Activated CD8-positive, alpha-beta memory T cell treated with anti-CD3 and anti-CD28 coated beads, Interleukin-2, amount 10 ng/mL, durations not matched to agents 7 days and 5 days (primary cell): ENCODE measurements around the gene FARP1. TPM values are rescaled to one million over a fixed set of nuclear protein-coding genes. Genes with fewer than 3 reads are reported as not detected.
"Not testable (repeated sequence)": the region's sequence is repeated elsewhere in the genome, so short reads cannot be mapped to it uniquely, and the experiment has no call there.

ENCODE experiments used
- ATAC-seq: fragments of 150-1000 bp; cut with Tn5 transposase; one replicate; pipeline ENCODE4 v1.10.0; 2021; ENCODE audit warnings: moderate library complexity
- CTCF ChIA-PET: fragments of 350-600 bp; sonication (Branson Sonifier 250); formaldehyde crosslinking; loops from one replicate; lab custom pipeline; 2021; ENCODE audit warnings: antibody characterized with exemption; lab: Charles Lee
- DNase-seq: peaks from one replicate; pipeline ENCODE4 v3.0.0-alpha.2; 2020
- H3K27ac Mint-ChIP-seq: one replicate; pipeline ENCODE4 v1.8.0; 2021; ENCODE audit warnings: mild to moderate bottlenecking, mixed read lengths
- H3K27me3 Mint-ChIP-seq: one replicate; pipeline ENCODE4 v1.8.0; 2021; ENCODE audit warnings: mixed read lengths
- H3K36me3 Mint-ChIP-seq: one replicate; pipeline ENCODE4 v1.8.0; 2021; ENCODE audit warnings: mild to moderate bottlenecking, mixed read lengths
- H3K4me1 Mint-ChIP-seq: one replicate; pipeline ENCODE4 v1.8.0; 2021; ENCODE audit warnings: mixed read lengths
- H3K4me3 Mint-ChIP-seq: one replicate; pipeline ENCODE4 v1.8.0; 2021; ENCODE audit warnings: mild to moderate bottlenecking, moderate library complexity, mixed read lengths
- H3K9me3 Mint-ChIP-seq: one replicate; pipeline ENCODE4 v1.8.0; 2022; ENCODE audit warnings: low read depth, mixed read lengths
- total RNA-seq, 2 experiments: library from RNA; stranded (reverse); gene quantifications; one replicate each; pipeline ENCODE4 v1.2.3, GENCODE V29; 2021

The FARP1 gene
- total RNA-seq, 2 experiments from 2014 or later: 0.44 to 0.87 TPM

DNA sequence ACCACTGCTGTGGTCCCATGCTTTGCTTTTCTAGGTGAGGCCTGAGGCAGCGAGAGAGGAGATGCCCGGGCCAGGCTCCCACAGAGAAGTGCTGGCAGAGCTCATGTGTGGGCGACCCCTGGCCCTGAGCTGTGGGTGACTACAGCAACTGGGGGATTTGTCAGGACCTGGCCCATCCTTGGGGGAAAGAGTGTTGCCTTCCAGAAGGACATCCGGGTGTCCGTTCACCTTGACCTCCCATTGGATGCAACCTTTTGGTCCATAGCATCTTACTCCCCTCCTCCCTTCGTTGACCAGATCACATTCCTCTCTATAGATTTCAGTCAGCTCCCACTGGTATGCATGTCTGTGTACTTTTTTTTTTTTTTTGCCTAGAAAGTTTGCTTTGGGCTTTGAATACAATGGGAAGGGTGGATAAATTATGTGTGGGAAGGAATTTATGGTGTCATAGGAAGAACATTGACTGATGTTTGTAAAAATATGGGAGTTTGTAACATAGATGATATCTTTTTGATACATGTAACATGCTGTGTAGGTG is 118.3 kb downstream of the FARP1 start:
- Mint-ChIP-seq H3K36me3 (no peaks in the 10 kb centered on the region), H3K27ac (no peak overlapping the region), H3K4me1 (no peaks in the 10 kb centered on the region), H3K9me3 (no peaks in the 10 kb centered on the region), H3K4me3 (no peak overlapping the region), H3K27me3 (peaks cover 2% of the 10 kb centered on the region)
- CTCF ChIA-PET: no interaction called here
- DNase-seq (no peak), ATAC-seq (no peak)

DNA sequence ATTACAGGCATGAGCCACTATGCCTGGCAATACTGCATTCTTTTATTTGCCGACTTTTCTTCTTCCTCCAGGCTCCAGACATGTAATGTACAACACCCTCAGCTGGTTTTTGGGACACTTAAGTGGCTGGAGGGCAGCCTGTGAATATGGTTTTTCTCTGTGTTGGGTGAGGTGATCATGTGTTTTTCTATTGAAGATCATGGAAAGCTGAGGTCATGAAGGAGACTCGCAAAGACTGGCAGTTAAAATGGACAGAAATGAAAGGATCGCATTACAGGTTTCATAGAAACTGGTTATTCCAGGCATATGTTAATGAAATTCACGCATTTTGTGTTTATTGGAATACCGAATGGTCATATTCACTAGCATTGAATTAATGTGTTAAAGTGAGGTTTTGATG is 119.4 kb downstream of the FARP1 start:
- no peak for ATAC-seq
- Mint-ChIP-seq H3K9me3 (no peaks in the 10 kb centered on the region), H3K27me3 (peaks cover 2% of the 10 kb centered on the region), H3K4me3 (no peak overlapping the region), H3K4me1 (no peaks in the 10 kb centered on the region), H3K36me3 (no peaks in the 10 kb centered on the region), H3K27ac (no peak overlapping the region)
- no peak for DNase-seq
- CTCF ChIA-PET: no interaction called here

DNA sequence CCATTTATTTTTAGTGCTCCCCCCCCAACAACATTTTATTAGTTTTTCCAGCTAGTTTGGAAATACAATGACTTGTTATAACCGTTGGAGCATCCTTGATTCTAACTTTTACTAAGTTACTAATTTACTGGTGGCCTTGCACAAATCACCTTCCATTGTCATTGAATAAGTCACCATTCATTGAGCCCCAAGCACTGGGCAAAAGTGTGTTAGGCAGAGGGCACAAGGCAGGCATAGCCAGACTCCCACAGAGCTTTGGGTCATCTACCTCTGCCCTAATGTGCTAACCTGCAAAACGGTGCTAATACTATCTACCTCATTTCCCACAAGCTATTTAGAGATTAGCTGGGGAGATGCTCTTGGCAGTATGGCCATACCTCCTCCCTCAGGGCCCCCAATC is 120.9 kb downstream of the FARP1 start:
- CTCF ChIA-PET: no interaction called here
- Mint-ChIP-seq H3K27me3 (peaks cover 2% of the 10 kb centered on the region), H3K9me3 (no peaks in the 10 kb centered on the region), H3K4me1 (no peaks in the 10 kb centered on the region), H3K36me3 (no peaks in the 10 kb centered on the region), H3K27ac (no peak overlapping the region), H3K4me3 (no peak overlapping the region)
- DNase-seq (no peak), ATAC-seq (no peak)

DNA sequence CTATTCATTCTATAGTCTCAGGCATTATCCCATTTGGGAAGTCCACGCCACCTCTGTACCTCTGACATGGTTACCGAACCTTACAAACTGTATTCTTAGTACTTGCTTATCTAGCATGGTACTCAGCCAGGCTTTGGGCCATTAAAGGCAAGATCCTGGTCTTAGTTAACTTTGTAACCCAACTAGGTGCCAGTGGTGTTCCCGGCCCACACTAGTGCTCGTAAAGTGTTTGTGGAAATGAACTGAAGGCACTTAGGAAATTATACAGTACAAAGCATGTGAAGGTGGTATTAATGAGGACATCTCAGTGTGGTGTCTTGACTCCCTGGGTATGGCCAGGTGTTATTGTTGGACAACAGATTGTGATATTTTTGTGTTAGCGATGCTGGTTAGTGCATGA is 122.0 kb downstream of the FARP1 start:
- Mint-ChIP-seq H3K27me3 (peaks cover 2% of the 10 kb centered on the region), H3K36me3 (no peaks in the 10 kb centered on the region), H3K27ac (no peak overlapping the region), H3K4me3 (no peak overlapping the region), H3K9me3 (no peaks in the 10 kb centered on the region), H3K4me1 (no peaks in the 10 kb centered on the region)
- CTCF ChIA-PET: no interaction called here
- DNase-seq: no peak
- ATAC-seq: no peak

DNA sequence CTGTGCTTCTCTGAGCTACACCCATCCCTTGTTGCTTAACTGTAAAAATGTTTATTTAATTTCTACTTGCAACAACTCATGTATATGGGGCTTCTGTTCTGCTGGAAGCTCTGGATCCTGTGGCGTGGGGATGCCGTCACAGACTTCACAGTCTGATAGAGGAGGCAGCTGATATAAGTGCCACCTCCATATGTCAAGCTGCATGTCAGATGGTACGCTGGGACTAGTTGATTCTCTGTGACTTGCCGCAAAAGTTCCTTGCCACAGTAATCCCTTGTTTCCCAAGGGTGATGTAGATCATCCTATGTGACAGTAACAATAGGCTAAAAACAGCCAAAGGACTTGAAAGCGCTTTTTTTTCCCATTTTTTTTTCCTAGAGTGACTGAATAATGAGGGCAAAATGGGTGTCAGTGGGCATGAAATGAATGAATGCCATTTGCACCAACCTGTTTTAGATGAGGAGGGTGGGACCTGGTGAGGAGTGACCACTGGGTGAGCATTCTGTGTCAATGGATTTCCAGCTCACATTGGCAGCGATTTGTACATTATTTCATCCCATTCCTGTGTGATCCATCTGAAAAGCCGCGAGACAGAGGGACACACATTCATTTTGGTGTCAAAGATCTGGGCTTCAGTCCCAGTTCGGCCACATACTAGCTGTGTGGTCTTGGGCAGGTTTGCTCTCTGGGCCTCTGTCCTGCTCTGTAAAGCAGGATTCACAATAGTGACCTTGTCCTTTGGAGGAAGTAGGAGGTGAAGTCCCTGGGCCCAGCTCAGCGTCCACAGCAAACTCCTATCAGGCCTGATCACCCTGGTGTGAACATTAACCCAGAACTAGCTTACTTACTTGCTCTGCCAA is 123.0 kb downstream of the FARP1 start:
- no peaks in the 10 kb centered on the region for H3K9me3 Mint-ChIP-seq

DNA sequence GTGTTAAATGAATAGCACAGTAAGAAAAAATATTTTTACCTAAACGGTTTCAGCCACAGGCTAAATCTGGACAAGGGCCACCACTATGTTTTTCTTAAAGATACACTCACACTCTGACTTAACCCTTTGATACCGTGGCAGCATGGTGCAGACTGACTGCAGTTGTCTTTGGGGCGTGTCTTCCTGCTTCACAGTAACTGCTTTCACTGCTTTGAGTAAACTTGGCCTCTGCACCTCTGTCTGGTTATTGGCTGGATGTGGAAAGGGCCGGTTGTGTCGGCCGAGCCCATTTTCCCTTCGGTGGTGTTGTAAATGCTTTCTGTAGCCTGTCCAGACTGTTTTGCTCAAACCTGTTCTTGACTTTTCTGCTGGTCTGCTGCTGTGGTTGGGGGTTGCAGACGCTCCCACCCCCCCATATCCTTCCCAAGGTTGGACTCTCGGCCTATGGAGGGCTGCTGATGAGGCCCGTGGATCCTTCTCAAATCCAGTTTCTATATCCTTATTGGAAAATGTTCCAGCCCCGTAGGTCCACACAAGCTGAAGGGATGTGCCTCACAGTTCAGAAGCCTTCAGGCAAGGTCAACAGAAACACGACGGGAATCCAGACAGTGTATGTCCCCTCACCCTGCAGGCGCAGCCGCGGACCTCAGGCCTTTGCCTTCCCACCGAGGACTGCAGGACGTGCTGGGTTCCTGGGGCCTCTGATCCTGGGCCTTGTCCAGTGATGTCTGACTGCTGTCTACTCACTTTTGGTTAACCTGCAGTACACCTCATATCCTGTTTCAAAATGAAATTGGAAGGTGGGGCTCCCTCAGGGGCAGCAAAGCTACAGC is 124.4 kb downstream of the FARP1 start:
- CTCF ChIA-PET: no interaction called here
- Mint-ChIP-seq H3K4me1 (no peaks in the 10 kb centered on the region), H3K36me3 (no peaks in the 10 kb centered on the region), H3K27ac (no peak overlapping the region), H3K27me3 (peaks cover 5% of the 10 kb centered on the region), H3K4me3 (no peak overlapping the region), H3K9me3 (no peaks in the 10 kb centered on the region)
- DNase-seq (no peak), ATAC-seq (no peak)

More for the DNA sequence above, 123.0 kb downstream of the FARP1 start:
- Mint-ChIP-seq H3K27me3 (peaks cover 2% of the 10 kb centered on the region), H3K4me1 (no peaks in the 10 kb centered on the region), H3K27ac (no peak overlapping the region), H3K4me3 (no peak overlapping the region), H3K36me3 (no peaks in the 10 kb centered on the region)
- ATAC-seq (no peak), DNase-seq (no peak)
- CTCF ChIA-PET: no interaction called here

DNA sequence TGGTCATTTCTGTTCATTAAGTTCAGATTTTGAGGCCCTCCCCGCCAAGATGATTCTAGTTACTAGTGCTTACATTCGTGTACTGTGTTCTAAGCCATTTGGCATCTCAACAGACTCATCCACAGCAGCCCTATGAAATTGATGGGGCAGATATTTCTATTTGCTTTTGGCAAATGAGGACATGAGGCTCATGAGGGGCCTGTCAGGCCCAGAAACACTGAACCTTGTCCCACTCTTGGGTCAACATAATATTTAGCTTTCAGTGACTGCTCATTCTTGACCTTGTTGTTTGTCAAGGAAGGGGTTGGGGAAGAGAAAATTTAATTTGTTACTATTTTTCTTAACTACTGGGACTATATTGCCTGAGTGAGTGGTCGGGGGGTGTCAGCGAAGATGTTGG is 126.5 kb downstream of the FARP1 start:
- H3K9me3 Mint-ChIP-seq: no peaks in the 10 kb centered on the region
- CTCF ChIA-PET: no interaction called here
- no peak for ATAC-seq
- no peak for DNase-seq
- no peak overlapping the region for H3K27ac Mint-ChIP-seq
- H3K4me1 Mint-ChIP-seq: no peaks in the 10 kb centered on the region
- peaks cover 3% of the 10 kb centered on the region for H3K27me3 Mint-ChIP-seq
- no peak overlapping the region for H3K4me3 Mint-ChIP-seq
- no peaks in the 10 kb centered on the region for H3K36me3 Mint-ChIP-seq

DNA sequence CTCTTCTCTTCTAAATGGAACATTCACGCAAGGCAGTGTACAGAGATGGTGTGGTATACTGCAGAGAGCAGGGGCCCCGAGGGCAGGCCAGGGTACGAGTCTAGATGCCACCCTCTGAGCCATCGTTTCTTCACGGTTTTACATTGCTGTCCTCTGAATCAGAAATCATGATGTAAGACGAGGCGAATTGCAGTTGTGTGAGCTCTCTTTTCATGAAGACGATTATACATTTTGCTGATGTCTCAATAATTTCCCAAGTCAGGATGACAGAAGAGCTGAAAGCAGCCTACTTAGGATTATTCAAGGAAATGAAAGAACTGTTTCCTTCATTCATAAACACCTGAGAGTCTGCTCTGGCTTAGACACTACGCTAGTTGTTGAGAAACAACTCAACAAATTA is 127.9 kb downstream of the FARP1 start:
- ATAC-seq (no peak), DNase-seq (no peak)
- H3K9me3 Mint-ChIP-seq: no peaks in the 10 kb centered on the region
- H3K36me3 Mint-ChIP-seq: no peaks in the 10 kb centered on the region
- no peaks in the 10 kb centered on the region for H3K4me1 Mint-ChIP-seq
- H3K4me3 Mint-ChIP-seq: no peak overlapping the region
- H3K27ac Mint-ChIP-seq: no peak overlapping the region
- peaks cover 5% of the 10 kb centered on the region for H3K27me3 Mint-ChIP-seq
- CTCF ChIA-PET: no interaction called here

DNA sequence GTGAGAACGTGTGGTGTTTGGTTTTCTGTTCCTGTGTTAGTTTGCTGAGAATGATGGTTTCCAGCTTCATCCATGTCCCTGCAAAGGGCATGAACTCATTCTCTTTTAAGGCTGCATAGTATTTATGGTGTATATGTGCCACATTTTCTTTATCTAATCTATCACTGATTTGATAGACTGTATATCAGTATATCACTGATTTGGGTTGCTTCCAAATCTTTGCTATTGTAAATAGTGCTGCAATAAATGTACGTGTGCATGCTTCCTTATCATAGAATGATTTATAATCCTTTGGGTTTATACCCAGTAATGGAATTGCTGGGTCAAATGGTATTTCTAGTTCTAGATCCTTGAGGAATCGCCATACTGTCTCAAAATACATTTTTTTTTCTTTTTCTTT is 128.8 kb downstream of the FARP1 start:
- CTCF ChIA-PET, ATAC-seq, DNase-seq, H3K27ac Mint-ChIP-seq, H3K4me3 Mint-ChIP-seq, H3K9me3 Mint-ChIP-seq, H3K27me3 Mint-ChIP-seq, H3K36me3 Mint-ChIP-seq, H3K4me1 Mint-ChIP-seq: not testable (repeated sequence)

DNA sequence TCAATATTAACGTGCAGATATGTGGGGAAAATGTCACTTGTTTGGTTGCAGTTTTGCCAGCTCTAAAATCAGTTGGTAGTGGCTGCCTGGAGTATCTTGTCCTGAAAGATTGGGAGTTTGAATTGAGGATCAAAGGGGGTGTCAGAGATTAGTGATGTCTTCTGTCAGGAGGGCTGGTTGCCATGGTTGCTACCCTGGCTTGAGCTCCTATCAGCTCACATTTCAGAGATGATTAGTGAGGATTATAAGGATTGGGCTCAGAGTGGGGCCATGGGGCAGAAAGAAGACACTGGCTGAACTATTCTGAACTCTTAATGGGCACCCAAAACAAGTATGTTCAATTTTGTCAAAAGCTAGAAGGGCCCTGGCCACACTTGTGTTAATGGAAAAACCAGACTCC is 129.7 kb downstream of the FARP1 start:
- CTCF ChIA-PET: interaction anchor here (1.0 kb wide), 1 partner anchor 9 kb away, joined by 3 read pairs; no protein-coding TSS in a partner anchor
- ATAC-seq (no peak), DNase-seq (no peak)
- Mint-ChIP-seq H3K27me3 (peaks cover 5% of the 10 kb centered on the region), H3K36me3 (no peaks in the 10 kb centered on the region), H3K9me3 (no peaks in the 10 kb centered on the region), H3K4me3 (no peak overlapping the region), H3K27ac (no peak overlapping the region), H3K4me1 (no peaks in the 10 kb centered on the region)

DNA sequence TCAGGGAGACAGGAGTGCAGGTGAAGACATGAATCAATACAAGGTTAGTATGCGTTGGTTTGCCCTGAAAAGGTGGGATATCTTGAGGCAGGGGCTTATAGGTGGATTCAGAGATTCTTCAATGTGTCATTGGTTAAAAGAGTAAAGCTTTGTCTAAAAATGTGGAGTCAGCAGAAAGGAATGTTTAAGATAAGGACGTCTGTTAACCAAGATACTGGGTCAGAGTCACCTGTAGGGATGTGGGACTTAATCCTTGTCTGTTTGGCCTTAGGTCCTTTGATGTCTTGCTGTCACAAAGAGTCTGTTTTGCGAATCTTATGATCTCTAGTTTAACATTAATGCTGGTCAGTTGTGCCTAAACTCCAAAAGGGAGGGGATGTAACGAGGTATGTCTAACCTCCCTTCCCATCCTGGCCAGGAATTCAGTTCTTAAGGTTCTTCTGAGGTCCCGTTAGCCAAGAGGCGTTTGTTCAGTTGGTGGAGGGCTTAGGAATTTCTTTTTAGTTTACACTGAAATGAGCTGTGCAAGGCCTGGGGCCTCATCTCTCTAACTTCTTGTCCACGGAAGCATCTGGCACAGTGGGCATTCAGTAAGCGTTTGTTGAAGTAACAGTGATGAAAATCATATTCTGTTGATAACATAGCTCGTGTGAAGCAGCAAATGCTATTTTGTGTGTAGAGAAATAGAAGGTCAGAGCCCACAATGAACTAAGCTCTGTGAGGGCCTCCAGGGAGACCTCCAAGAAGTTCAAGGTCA is 130.4 kb downstream of the FARP1 start:
- Mint-ChIP-seq H3K4me1 (no peaks in the 10 kb centered on the region), H3K27me3 (peaks cover 5% of the 10 kb centered on the region), H3K27ac (no peak overlapping the region), H3K36me3 (no peaks in the 10 kb centered on the region), H3K4me3 (no peak overlapping the region), H3K9me3 (no peaks in the 10 kb centered on the region)
- DNase-seq: no peak
- ATAC-seq: no peak
- CTCF ChIA-PET: interaction anchor here (1.0 kb wide), 1 partner anchor 8 kb away, joined by 3 read pairs; no protein-coding TSS in a partner anchor

DNA sequence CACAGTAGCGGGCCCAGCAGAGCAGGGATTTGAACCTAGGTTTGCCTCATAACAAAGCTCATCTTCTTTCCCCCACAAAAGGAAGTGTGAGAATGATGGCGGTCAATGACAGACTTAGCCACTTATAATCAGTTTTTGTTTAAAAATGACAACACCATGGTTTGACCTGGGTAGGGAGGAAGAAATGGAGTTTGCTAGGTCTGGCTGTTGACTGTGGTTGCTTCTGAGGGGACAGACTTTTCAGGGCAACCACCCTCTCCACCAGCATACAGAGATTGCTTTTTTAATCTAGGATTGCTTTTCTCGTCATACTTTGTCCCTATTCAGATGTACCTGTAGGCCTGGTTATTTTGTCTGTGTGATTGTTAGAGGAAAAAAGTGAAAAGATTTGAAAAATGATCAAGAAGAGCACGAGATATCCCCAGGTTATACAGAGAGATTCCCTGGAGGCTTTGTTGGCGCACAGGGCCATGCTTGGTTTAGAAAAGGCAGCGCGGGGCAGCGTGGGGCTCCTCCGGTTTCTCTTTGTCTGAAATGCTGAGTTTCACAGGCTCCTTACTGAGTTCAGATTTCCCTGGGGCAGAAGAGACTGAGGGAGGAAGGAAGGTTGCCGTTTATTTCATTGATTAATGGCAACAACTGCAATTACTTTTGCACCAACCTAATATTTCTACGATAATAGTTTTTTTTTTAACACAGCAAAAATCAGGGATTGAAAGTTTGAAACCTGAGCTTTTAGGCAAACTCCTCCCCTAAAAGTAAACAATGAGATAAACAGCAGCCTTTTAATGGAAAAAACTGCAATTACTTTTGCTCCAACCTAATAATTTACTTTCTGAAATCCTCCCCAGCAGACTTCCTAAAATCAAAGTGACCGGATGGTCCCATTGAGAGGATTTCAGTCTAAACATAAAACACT is 131.2 kb downstream of the FARP1 start:
- Mint-ChIP-seq H3K36me3 (no peaks in the 10 kb centered on the region), H3K4me3 (no peak overlapping the region), H3K4me1 (no peaks in the 10 kb centered on the region), H3K27me3 (peaks cover 5% of the 10 kb centered on the region), H3K27ac (no peak overlapping the region), H3K9me3 (no peaks in the 10 kb centered on the region)
- no peak for ATAC-seq
- CTCF ChIA-PET: interaction anchor here (1.4 kb wide), 1 partner anchor 53 kb away, joined by 3 read pairs; no protein-coding TSS in a partner anchor
- DNase-seq: no peak
